ENCODE measurements around the gene UGGT1.

UGGT1 gene

GRCh38 chr2:128158176-128158575 lies 67.2 kb downstream of the UGGT1 start:
- no peak for DNase-seq (ENCODE audit: insufficient read length, low spot score)
- TF ChIP-seq, protein P1, sequence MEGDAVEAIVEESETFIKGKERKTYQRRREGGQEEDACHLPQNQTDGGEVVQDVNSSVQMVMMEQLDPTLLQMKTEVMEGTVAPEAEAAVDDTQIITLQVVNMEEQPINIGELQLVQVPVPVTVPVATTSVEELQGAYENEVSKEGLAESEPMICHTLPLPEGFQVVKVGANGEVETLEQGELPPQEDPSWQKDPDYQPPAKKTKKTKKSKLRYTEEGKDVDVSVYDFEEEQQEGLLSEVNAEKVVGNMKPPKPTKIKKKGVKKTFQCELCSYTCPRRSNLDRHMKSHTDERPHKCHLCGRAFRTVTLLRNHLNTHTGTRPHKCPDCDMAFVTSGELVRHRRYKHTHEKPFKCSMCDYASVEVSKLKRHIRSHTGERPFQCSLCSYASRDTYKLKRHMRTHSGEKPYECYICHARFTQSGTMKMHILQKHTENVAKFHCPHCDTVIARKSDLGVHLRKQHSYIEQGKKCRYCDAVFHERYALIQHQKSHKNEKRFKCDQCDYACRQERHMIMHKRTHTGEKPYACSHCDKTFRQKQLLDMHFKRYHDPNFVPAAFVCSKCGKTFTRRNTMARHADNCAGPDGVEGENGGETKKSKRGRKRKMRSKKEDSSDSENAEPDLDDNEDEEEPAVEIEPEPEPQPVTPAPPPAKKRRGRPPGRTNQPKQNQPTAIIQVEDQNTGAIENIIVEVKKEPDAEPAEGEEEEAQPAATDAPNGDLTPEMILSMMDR (IDR thresholded peaks at IDR 0.05; ENCODE audit: insufficient read depth, missing control alignments), result no peak
- FAIRE-seq, result no peak

DNA sequence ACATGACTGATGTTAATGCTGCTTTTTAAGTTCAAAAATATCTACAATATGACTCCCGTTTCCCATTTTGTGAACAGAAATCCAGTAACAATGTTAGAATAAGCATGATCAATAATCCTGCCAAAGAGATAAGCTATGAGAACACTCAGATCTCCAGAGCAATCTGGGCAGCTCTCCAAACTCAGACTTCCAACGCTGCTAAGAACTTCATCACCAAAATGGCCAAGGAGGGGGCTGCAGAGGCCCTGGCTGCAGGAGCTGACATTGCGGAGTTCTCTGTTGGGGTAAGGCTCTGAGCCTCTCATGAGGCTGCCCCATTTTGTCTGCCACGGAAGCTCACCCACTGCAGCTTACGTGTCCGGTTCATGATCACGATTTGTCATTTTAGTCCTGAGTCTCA lies 68.4 kb downstream of the UGGT1 start:
- TF ChIP-seq, protein P1 (IDR thresholded peaks at IDR 0.05; ENCODE audit: insufficient read depth, missing control alignments), result no peak
- FAIRE-seq, result no peak
- no peak for DNase-seq (ENCODE audit: insufficient read length, low spot score)

GRCh38 chr2:128160616-128161275 lies 69.7 kb downstream of the UGGT1 start:
- DNase-seq (ENCODE audit: insufficient read length, low spot score) (no peak), FAIRE-seq (no peak)
- TF ChIP-seq, protein P1 (IDR thresholded peaks at IDR 0.05; ENCODE audit: insufficient read depth, missing control alignments), result no peak

- TF ChIP-seq, protein P1 (IDR thresholded peaks at IDR 0.05; ENCODE audit: insufficient read depth, missing control alignments), result no peak
- FAIRE-seq (no peak), DNase-seq (ENCODE audit: insufficient read length, low spot score) (no peak)
Measured at GRCh38 chr2:128162266-128162665, 71.3 kb downstream of the UGGT1 start.

DNA sequence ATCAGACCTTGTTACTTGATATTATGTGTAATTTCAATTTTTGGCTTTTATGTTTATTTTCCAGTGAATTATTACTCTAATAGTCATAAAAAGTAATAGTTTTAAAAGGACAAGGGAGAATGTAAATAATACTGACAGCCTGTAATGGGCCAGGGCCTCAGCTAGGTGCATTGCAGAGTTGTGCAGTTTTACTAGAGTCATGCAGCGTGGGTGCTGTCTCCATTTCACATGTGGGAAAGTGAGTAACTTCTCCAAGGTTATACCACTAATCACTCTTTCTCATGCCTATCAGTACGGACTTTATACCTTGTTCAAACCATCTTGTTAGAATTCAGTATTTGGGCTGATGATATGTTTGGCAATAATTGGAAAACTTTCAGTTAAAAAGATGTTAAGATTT lies 73.3 kb downstream of the UGGT1 start:
- no peak for FAIRE-seq
- no peak for DNase-seq (ENCODE audit: insufficient read length, low spot score)
- TF ChIP-seq, protein P1 (IDR thresholded peaks at IDR 0.05; ENCODE audit: insufficient read depth, missing control alignments), result no peak

DNA sequence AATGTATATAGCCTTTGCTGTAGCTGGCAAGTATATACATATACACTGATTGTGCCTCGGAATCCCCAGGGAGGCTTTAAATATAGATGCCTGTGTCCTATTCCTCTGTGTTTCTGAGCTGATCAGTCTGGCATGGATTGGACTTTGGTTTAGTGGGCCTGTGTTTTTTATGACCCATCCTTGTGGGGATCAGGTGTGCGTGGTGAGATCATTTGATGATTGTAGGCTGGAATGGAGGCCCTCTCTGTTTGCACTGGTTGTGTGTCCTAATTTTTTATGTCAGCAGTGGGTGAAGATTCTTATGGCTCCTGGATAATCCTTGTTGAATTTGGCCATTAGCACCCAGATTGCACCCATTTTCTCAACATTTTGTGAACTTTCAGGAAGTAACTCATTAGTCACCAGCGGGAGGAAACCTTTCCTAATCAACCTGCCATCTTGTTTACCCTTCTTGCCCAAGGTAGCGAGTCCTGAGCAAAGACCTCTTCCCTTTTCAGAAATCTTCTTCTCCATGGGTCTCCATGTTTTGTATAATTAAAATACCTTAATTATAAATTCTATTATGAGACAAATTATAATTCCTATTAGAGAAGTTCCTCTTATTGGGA lies 75.8 kb downstream of the UGGT1 start:
- no peak for DNase-seq (ENCODE audit: insufficient read length, low spot score)
- FAIRE-seq, result no peak
- TF ChIP-seq, protein P1 (IDR thresholded peaks at IDR 0.05; ENCODE audit: insufficient read depth, missing control alignments), result no peak

DNA sequence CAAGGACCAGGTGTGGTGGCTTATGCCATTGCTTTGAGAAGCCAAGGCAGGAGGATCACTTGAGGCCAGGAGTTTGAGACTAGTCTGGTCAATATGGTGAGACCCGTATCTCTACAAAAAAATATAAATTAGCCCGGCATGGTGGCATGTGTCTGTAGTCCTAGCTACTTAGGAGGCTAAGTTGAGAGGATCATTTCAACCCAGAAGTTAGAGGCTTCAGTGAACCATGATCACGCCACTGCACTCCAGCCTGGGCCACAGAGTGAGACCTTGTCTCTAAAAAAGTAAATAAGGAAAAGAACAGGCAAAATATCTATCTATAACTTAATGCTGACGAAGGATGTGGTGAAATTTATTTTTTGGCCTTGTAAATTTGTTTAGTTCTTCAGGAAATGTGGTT lies 78.1 kb downstream of the UGGT1 start:
- no peak for DNase-seq (ENCODE audit: insufficient read length, low spot score)
- FAIRE-seq, result no peak
- TF ChIP-seq, protein P1 (IDR thresholded peaks at IDR 0.05; ENCODE audit: insufficient read depth, missing control alignments), result no peak
